Panc1 (cell line): ENCODE results near the gene PRM2. TPM values are rescaled to one million over a fixed set of nuclear protein-coding genes. Genes with fewer than 3 reads are reported as not detected.

ENCODE experiments used
- ATAC-seq: fragments of 200-7000 bp; cut with Tn5 transposase; 2 replicates; pipeline ENCODE4 v1.9.1; 2020; ENCODE audit warnings: mild to moderate bottlenecking, moderate library complexity
- BruUV-seq: library from RNA; stranded (reverse); fragments of 400-500 nt; replicated peaks from 2 replicates; lab custom pipeline; 2021; lab: Mats Ljungman, UMichigan
- CTCF ChIA-PET: fragments of 300-600 bp; sonication (Branson Sonifier 250); formaldehyde crosslinking; loops from one replicate; lab custom pipeline; 2022; ENCODE audit warnings: antibody characterized with exemption; lab: Charles Lee
- POLR2A ChIA-PET: fragments of 300-600 bp; sonication (Branson Sonifier 250); formaldehyde crosslinking; loops from one replicate; lab custom pipeline; 2022; ENCODE audit warnings: antibody characterized with exemption; lab: Charles Lee
- DNase-seq: peaks from one replicate; pipeline ENCODE4 v3.0.0-alpha.2; 2010; ENCODE audit warnings: low read depth, low spot score
- H3K27ac ChIP-seq: 2 replicates; pipeline ENCODE4 v1.5.1; 2011; ENCODE audit warnings: mild to moderate bottlenecking, low read length, inconsistent platforms
- H3K27me3 ChIP-seq: fragments of 200-500 bp; sonication (Bioruptor generic); 2 replicates; pipeline ENCODE4 v1.6.0; 2014; ENCODE audit warnings: low read length, inconsistent platforms; ENCODE audit not compliant: control insufficient read depth, insufficient read depth
- H3K36me3 ChIP-seq: fragments of 200-500 bp; sonication (Bioruptor generic); 2 replicates; pipeline ENCODE4 v1.5.1; 2014; ENCODE audit warnings: inconsistent platforms, mild to moderate bottlenecking, low read length, moderate library complexity; ENCODE audit not compliant: control insufficient read depth, insufficient read depth
- H3K4me1 ChIP-seq: 2 replicates; pipeline ENCODE4 v1.5.1; 2011; ENCODE audit warnings: inconsistent platforms, mild to moderate bottlenecking, low read length, moderate library complexity; ENCODE audit not compliant: control insufficient read depth, insufficient read depth
- H3K4me3 ChIP-seq, 2 experiments: 2 replicates each; pipeline ENCODE4 v1.5.1; 2011 to 2012; ENCODE audit warnings: low read depth in 2 of 2, low read length in 2 of 2, mild to moderate bottlenecking in 2 of 2, inconsistent platforms in 1 of 2, moderate library complexity in 1 of 2
- H3K9me3 ChIP-seq: fragments of 200-500 bp; sonication (Bioruptor generic); 2 replicates; pipeline ENCODE4 v1.5.1; 2014; ENCODE audit warnings: low read depth, mild to moderate bottlenecking, inconsistent platforms, low read length, moderate library complexity; ENCODE audit not compliant: control insufficient read depth, insufficient read depth
- CTCF ChIP-seq: fragments of 450-650 bp; IDR thresholded peaks from 2 replicates; pipeline ENCODE4 v1.5.1; 2017; ENCODE audit warnings: mild to moderate bottlenecking
- POLR2AphosphoS5 ChIP-seq: IDR thresholded peaks from 2 replicates; pipeline ENCODE4 v1.6.1; 2012; ENCODE audit warnings: mild to moderate bottlenecking, low read depth, low read length, moderate library complexity
- REST ChIP-seq, 2 experiments: IDR thresholded peaks; 2 replicates each; pipeline ENCODE4 v1.6.1; 2011 to 2012; ENCODE audit warnings: low read depth in 2 of 2, control low read depth in 1 of 2, low read length in 1 of 2, mild to moderate bottlenecking in 1 of 2, moderate library complexity in 1 of 2; ENCODE audit not compliant: insufficient read depth in 1 of 2
- SIN3A ChIP-seq: IDR thresholded peaks from 2 replicates; pipeline ENCODE4 v1.6.1; 2012; ENCODE audit warnings: low read depth, mild to moderate bottlenecking, low read length, moderate library complexity, borderline replicate concordance; ENCODE audit not compliant: insufficient read depth
- TCF7L2 ChIP-seq: IDR thresholded peaks from 2 replicates; pipeline ENCODE4 v1.6.1; 2011; ENCODE audit warnings: mild to moderate bottlenecking, low read depth, low read length, inconsistent platforms
- in situ Hi-C: cut with HindIII; loops from 2 replicates; pipeline ENCODE4 v1.10.0; 2016; ENCODE audit warnings: low sequenced_read_pairs, low pct_unique_long_range_greater_than_20kb
- intact Hi-C: fragments of 100-400 bp; cut with micrococcal nuclease; formaldehyde crosslinking; loops from one replicate; pipeline ENCODE4 v1.10.0; 2022; ENCODE audit not compliant: unreplicated experiment
- total RNA-seq: library from RNA; stranded (reverse); gene quantifications from one replicate; pipeline ENCODE4 v1.2.1, GENCODE V29; 2021; ENCODE audit not compliant: unreplicated experiment

The PRM2 gene
- total RNA-seq, 1 experiment from 2014 or later = not detected

DNA sequence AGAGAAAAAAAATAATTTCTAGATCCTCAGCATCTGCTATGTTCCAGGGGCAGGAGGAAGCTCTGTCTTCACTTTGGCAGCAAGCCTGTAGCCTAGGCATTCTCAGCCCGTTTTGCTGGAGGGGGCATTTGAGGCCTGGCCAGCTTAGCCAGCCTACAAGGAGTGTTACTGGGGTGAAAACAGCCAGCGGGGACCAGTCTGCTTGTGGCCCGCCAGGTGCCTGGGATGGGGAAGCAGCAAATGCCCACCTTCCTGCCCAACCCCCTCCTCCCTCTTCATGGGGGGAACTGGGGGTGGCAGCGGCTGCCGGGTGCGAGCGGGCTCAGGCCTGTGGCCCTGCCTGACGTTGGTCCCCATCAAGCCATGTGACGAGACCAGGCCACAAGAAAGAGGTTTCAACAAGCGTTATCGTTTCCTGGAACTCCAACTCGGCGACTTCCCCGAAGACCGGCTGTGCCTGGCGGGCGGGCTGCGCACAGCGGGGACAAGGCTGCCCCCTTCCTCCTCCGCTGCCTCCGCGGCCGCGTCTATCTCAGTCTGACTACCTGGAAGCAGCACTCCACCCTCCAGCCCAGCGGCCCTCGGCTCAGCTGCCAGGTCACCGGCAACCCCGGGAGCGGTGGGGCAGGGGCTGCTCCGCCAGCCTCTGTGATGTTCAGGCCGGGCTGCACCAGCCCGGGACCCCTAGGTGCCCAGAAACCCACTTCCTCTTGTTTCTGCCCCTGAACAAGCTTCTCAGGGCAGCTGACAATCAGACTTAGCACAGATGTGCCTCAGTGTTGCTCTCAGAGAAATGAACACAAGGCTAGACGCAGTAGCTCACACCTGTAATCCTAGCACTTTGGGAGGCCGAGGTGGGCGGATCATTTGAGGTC, 43.2 kb downstream of the PRM2 start:
- DNase-seq = no peak
- H3K4me1 ChIP-seq = no peaks in the 10 kb centered on the region

GRCh38 chr16:11232302-11232851, 43.9 kb downstream of the PRM2 start:
- Histone ChIP-seq H3K9me3 (no peaks in the 10 kb centered on the region), H3K27ac (no peak overlapping the region), H3K36me3 (no peaks in the 10 kb centered on the region), H3K4me3 (no peak overlapping the region), H3K4me1 (no peaks in the 10 kb centered on the region), H3K27me3 (no peaks in the 10 kb centered on the region)
- DNase-seq = no peak
- in situ Hi-C loops = no loop called here
- ChIA-PET CTCF (no interaction called here), POLR2A (no interaction called here)
- no peak for ATAC-seq
- BruUV-seq = no TSS peak
- intact Hi-C loops = no loop called here
- TF ChIP-seq TCF7L2 (no peak), SIN3A (no peak), CTCF (no peak), POLR2AphosphoS5 (no peak)

More for the DNA sequence above, 43.2 kb downstream of the PRM2 start:
- no peaks in the 10 kb centered on the region for H3K9me3 ChIP-seq
- ChIA-PET CTCF (no interaction called here), POLR2A (no interaction called here)
- H3K4me3 ChIP-seq = no peak overlapping the region
- ATAC-seq = no peak
- intact Hi-C loops (no loop called here), in situ Hi-C loops (no loop called here)
- no peak overlapping the region for H3K27ac ChIP-seq
- TF ChIP-seq SIN3A (no peak), REST (IDR thresholded peaks at IDR 0.05; ENCODE audit: insufficient read depth in 1 of 2, low read depth in 2 of 2, low read length in 1 of 2) (no peak), CTCF (no peak), TCF7L2 (no peak), POLR2AphosphoS5 (no peak)
- no TSS peak for BruUV-seq
- no peaks in the 10 kb centered on the region for H3K36me3 ChIP-seq
- H3K27me3 ChIP-seq = no peaks in the 10 kb centered on the region
